Spleen (tissue), 11 donors: ENCODE results near the gene BRSK2. TPM values are rescaled to one million over a fixed set of nuclear protein-coding genes. Genes with fewer than 3 reads are reported as not detected.
"Not testable (repeated sequence)": the region's sequence is repeated elsewhere in the genome, so short reads cannot be mapped to it uniquely, and the experiment has no call there.

Experiments used
- DNase-seq: peaks from one replicate; pipeline ENCODE4 v3.0.0-alpha.2; 2020
- H3K27ac ChIP-seq, 8 donors: fragments of 200-600 bp; sonication (generic) in 7 of 8; 1 replicate in 4 of 8; 2 replicates in 4 of 8; pipeline versions ENCODE4 v1.5.0 to v1.8.0; 2016 to 2021; ENCODE audit warnings: inconsistent platforms in 4 of 8, mild to moderate bottlenecking in 4 of 8, moderate library complexity in 1 of 8
- H3K27me3 ChIP-seq, 7 donors: fragments of 200-600 bp; sonication (generic) in 6 of 7; replicated peaks in 1 of 7; 1 replicate in 4 of 7; 2 replicates in 3 of 7; pipeline versions ENCODE4 v1.5.0 to v1.8.0; 2016 to 2021; ENCODE audit warnings: inconsistent platforms in 3 of 7, mild to moderate bottlenecking in 1 of 7
- H3K36me3 ChIP-seq, 6 donors: fragments of 200-600 bp; sonication (generic) in 5 of 6; 1 replicate in 4 of 6; 2 replicates in 2 of 6; pipeline versions ENCODE4 v1.5.0 to v1.8.0; 2016 to 2021; ENCODE audit warnings: inconsistent platforms in 2 of 6
- H3K4me1 ChIP-seq, 6 donors: fragments of 200-600 bp; sonication (generic) in 5 of 6; 1 replicate in 3 of 6; 2 replicates in 3 of 6; pipeline versions ENCODE4 v1.5.0 to v1.8.0; 2016 to 2021; ENCODE audit warnings: inconsistent platforms in 3 of 6
- H3K4me3 ChIP-seq, 8 donors: fragments of 200-600 bp; sonication (generic) in 7 of 8; 1 replicate in 4 of 8; 2 replicates in 4 of 8; pipeline versions ENCODE4 v1.5.0 to v1.8.0; 2016 to 2021; ENCODE audit warnings: inconsistent platforms in 4 of 8, mild to moderate bottlenecking in 4 of 8, moderate library complexity in 2 of 8
- H3K9me3 ChIP-seq, 8 donors: fragments of 200-600 bp; sonication (generic) in 7 of 8; 1 replicate in 4 of 8; 2 replicates in 4 of 8; pipeline versions ENCODE4 v1.5.0 to v1.8.0; 2016 to 2021; ENCODE audit warnings: inconsistent platforms in 4 of 8
- CTCF ChIP-seq, 11 experiments: fragments of 200-600 bp in 7 of 11; fragments of 450-650 bp in 4 of 11; sonication (generic) in 4 of 11; IDR thresholded peaks in 8 of 11; conservative IDR thresholded peaks in 3 of 11; 1 replicate in 7 of 11; 2 replicates in 4 of 11; pipeline versions ENCODE4 v1.4.0 to v1.8.0; 2016 to 2021; ENCODE audit warnings: antibody characterized with exemption in 11 of 11, inconsistent platforms in 4 of 11, mild to moderate bottlenecking in 1 of 11
- POLR2A ChIP-seq, 3 donors: fragments of 450-650 bp; IDR thresholded peaks; one replicate each; pipeline ENCODE4 v1.5.1; 2017; ENCODE audit warnings: antibody characterized with exemption in 3 of 3, mild to moderate bottlenecking in 1 of 3
- POLR2AphosphoS5 ChIP-seq, 3 donors: sonication (generic); formaldehyde crosslinking; IDR thresholded peaks; one replicate each; pipeline ENCODE4 v1.5.1; 2017; ENCODE audit warnings: antibody characterized with exemption in 3 of 3
- WGBS, 5 donors: extraction: QIAGEN DNeasy Blood & Tissue Kit in 3 of 5; methylation state at CpG; one replicate each; pipeline versions ENCODE4 v1.1.5 to v1.1.7; 2013 to 2018; 5-methylcytosine and 5-hydroxymethylcytosine counted together
- intact Hi-C: fragments of 100-400 bp; cut with DNase I; formaldehyde crosslinking; loops from one replicate; pipeline ENCODE4 v1.15.0; 2023; ENCODE audit warnings: low total_unique reads
- polyA plus RNA-seq, 3 donors: library from polyadenylated mRNA; stranded (reverse); fragments of 200-250 nt; gene quantifications; one replicate each; pipeline ENCODE4 v1.2.1, GENCODE V29; 2013
- total RNA-seq, 7 donors: library from RNA; depleted of rRNA in 3 of 7; stranded (reverse); fragments of >200 nt in 3 of 7; fragmentation: NEBNext Ultra II Directional in 4 of 7; extraction: Animal tissue kit (Norgen Biotek cat#: 25700) in 4 of 7; gene quantifications; one replicate each; pipeline versions ENCODE4 v1.1.0 to v1.2.1, GENCODE V29; 2016 to 2021
- donor health status: healthy with polysubstance abuse.
- donor health status: DM: no; HTN: no; CAD: no; lungs with moderate emphysema.
- donor health status: DM: no; HTN: no; CAD: no.
- donor health status: Bipolar disorder and iron deficiency.
- donor health status: healthy.
- donor health status: DM: no; HTN: no; CAD: no.
- donor health status: DM: yes; HTN: yes; CAD: no.

The BRSK2 gene
- total and polyA plus RNA-seq, 10 donors = 0.17 to 1.5 (median 0.42) TPM

- Histone ChIP-seq H3K27ac (no peak overlapping the region), H3K4me1 (no peaks in the 10 kb centered on the region), H3K27me3 (peaks cover 0 to 24% (median 0%) of the 10 kb centered on the region in 7 donors), H3K4me3 (no peak overlapping the region), H3K9me3 (peaks cover 4 to 50% (median 41%) of the 10 kb centered on the region in 8 donors), H3K36me3 (no peaks in the 10 kb centered on the region)
- 85 to 93% (median 90%) methylated on average over 22 of the region's 22 CpGs for WGBS, 5 donors
- intact Hi-C loops = no loop called here
- TF ChIP-seq POLR2A (IDR thresholded peaks at IDR 0.05) (no peak), POLR2AphosphoS5 (IDR thresholded peaks at IDR 0.05) (no peak), CTCF (IDR thresholded peaks at IDR 0.05 in 8 of 11, conservative IDR thresholded peaks at IDR 0.05 in 3 of 11) (no peak)
- no peak for DNase-seq
Measured at GRCh38 chr11:1414650-1415049, 24.9 kb downstream of the BRSK2 start.

GRCh38 chr11:1415631-1416030 lies 25.9 kb downstream of the BRSK2 start:
- intact Hi-C loops = no loop called here
- Histone ChIP-seq H3K4me1 (no peaks in the 10 kb centered on the region), H3K27ac (no peak overlapping the region), H3K27me3 (peaks cover 0 to 21% (median 0%) of the 10 kb centered on the region in 7 donors), H3K36me3 (no peaks in the 10 kb centered on the region), H3K9me3 (peaks cover 4 to 60% (median 50%) of the 10 kb centered on the region in 8 donors), H3K4me3 (no peak overlapping the region)
- no peak for DNase-seq
- 79 to 90% (median 88%) methylated on average over 7 of the region's 7 CpGs for WGBS, 5 donors
- TF ChIP-seq POLR2A (IDR thresholded peaks at IDR 0.05) (no peak), CTCF (IDR thresholded peaks at IDR 0.05 in 8 of 11, conservative IDR thresholded peaks at IDR 0.05 in 3 of 11) (no peak), POLR2AphosphoS5 (IDR thresholded peaks at IDR 0.05) (no peak)

- H3K27me3 ChIP-seq, intact Hi-C loops, H3K36me3 ChIP-seq, H3K27ac ChIP-seq, DNase-seq, H3K4me1 ChIP-seq, H3K4me3 ChIP-seq: not testable (repeated sequence)
- WGBS, 5 donors = 73 to 97% (median 96%) methylated on average over 1 of the region's 1 CpG
- peaks cover 4 to 66% (median 52%) of the 10 kb centered on the region in 8 donors for H3K9me3 ChIP-seq
Measured at GRCh38 chr11:1418192-1418795, 28.6 kb downstream of the BRSK2 start.

GRCh38 chr11:1419811-1420210 lies 30.1 kb downstream of the BRSK2 start:
- Histone ChIP-seq H3K4me1 (no peaks in the 10 kb centered on the region), H3K27ac (no peak overlapping the region), H3K4me3 (no peak overlapping the region), H3K36me3 (no peaks in the 10 kb centered on the region), H3K9me3 (peaks cover 4 to 63% (median 52%) of the 10 kb centered on the region in 8 donors), H3K27me3 (peaks cover 0 to 18% (median 6%) of the 10 kb centered on the region in 7 donors)
- no peak for DNase-seq
- TF ChIP-seq CTCF (IDR thresholded peaks at IDR 0.05 in 8 of 11, conservative IDR thresholded peaks at IDR 0.05 in 3 of 11) (no peak), POLR2AphosphoS5 (IDR thresholded peaks at IDR 0.05) (no peak), POLR2A (IDR thresholded peaks at IDR 0.05) (no peak)
- intact Hi-C loops = no loop called here
- 89 to 98% (median 92%) methylated on average over 17 of the region's 17 CpGs for WGBS, 5 donors
